RWPE2 (cell line): Measurements from ENCODE around the gene SIGLEC1.

Experiments used
- ATAC-seq: fragments of 200-7000 bp; cut with Tn5 transposase; 3 replicates; pipeline ENCODE4 v1.9.1; 2021; ENCODE audit warnings: low read depth
- DNase-seq: peaks from one replicate; pipeline ENCODE4 v3.0.0-alpha.2; 2020; ENCODE audit warnings: low spot score
- H3K27ac ChIP-seq: fragments of 450-650 bp; 2 replicates; pipeline ENCODE4 v1.5.1; 2017; ENCODE audit warnings: mild to moderate bottlenecking; ENCODE audit not compliant: poor library complexity, severe bottlenecking
- H3K27me3 ChIP-seq: fragments of 250-450 bp; sonication (Bioruptor Pico); 2 replicates; pipeline ENCODE4 v1.5.1; 2021; ENCODE audit warnings: mild to moderate bottlenecking, moderate library complexity; ENCODE audit not compliant: insufficient read depth, poor library complexity, severe bottlenecking
- H3K36me3 ChIP-seq: fragments of 250-450 bp; sonication (Bioruptor Pico); 2 replicates; pipeline ENCODE4 v1.5.1; 2020; ENCODE audit warnings: low read depth, mild to moderate bottlenecking, moderate library complexity
- H3K4me1 ChIP-seq: fragments of 250-450 bp; sonication (Bioruptor Pico); 2 replicates; pipeline ENCODE4 v1.5.1; 2021; ENCODE audit warnings: mild to moderate bottlenecking, moderate library complexity; ENCODE audit not compliant: insufficient read depth, poor library complexity, severe bottlenecking
- H3K4me3 ChIP-seq: fragments of 250-450 bp; sonication (Bioruptor Pico); 2 replicates; pipeline ENCODE4 v1.5.1; 2021; ENCODE audit warnings: mild to moderate bottlenecking, moderate library complexity; ENCODE audit not compliant: severe bottlenecking
- H3K9me3 ChIP-seq: fragments of 250-450 bp; sonication (Bioruptor Pico); 2 replicates; pipeline ENCODE4 v1.5.1; 2021; ENCODE audit warnings: mild to moderate bottlenecking, moderate library complexity; ENCODE audit not compliant: severe bottlenecking
- CTCF ChIP-seq: fragments of 450-650 bp; IDR thresholded peaks from one replicate; pipeline ENCODE4 v1.5.1; 2017; ENCODE audit warnings: mild to moderate bottlenecking, moderate library complexity; ENCODE audit not compliant: poor library complexity, severe bottlenecking

SIGLEC1 gene

GRCh38 chr20:3723284-3723683 lies 10.9 kb upstream of the SIGLEC1 start:
- H3K36me3 ChIP-seq, result no peaks in the 10 kb centered on the region
- no peaks in the 10 kb centered on the region for H3K27me3 ChIP-seq
- no peak for TF ChIP-seq CTCF
- peaks cover 8% of the 10 kb centered on the region for H3K4me1 ChIP-seq
- DNase-seq (no peak), ATAC-seq (no peak)
- no peak overlapping the region for H3K4me3 ChIP-seq
- H3K27ac ChIP-seq, result no peak overlapping the region
- no peaks in the 10 kb centered on the region for H3K9me3 ChIP-seq

GRCh38 chr20:3721912-3722311 lies 9.5 kb upstream of the SIGLEC1 start:
- no peak for ATAC-seq
- no peaks in the 10 kb centered on the region for H3K4me1 ChIP-seq
- DNase-seq, result no peak

GRCh38 chr20:3720626-3721025 lies 8.2 kb upstream of the SIGLEC1 start:
- Histone ChIP-seq H3K4me3 (no peak overlapping the region), H3K4me1 (no peaks in the 10 kb centered on the region), H3K9me3 (no peaks in the 10 kb centered on the region), H3K36me3 (no peaks in the 10 kb centered on the region), H3K27me3 (no peaks in the 10 kb centered on the region), H3K27ac (no peak overlapping the region)
- TF ChIP-seq CTCF, result no peak
- no peak for DNase-seq
- no peak for ATAC-seq

More at GRCh38 chr20:3721912-3722311, 9.5 kb upstream of the SIGLEC1 start:
- no peak for TF ChIP-seq CTCF
- H3K27ac ChIP-seq, result no peak overlapping the region
- no peaks in the 10 kb centered on the region for H3K36me3 ChIP-seq
- H3K9me3 ChIP-seq, result no peaks in the 10 kb centered on the region
- H3K4me3 ChIP-seq, result no peak overlapping the region
- no peaks in the 10 kb centered on the region for H3K27me3 ChIP-seq

GRCh38 chr20:3720068-3720467 lies 7.7 kb upstream of the SIGLEC1 start:
- no peak overlapping the region for H3K27ac ChIP-seq
- no peak for TF ChIP-seq CTCF
- H3K9me3 ChIP-seq, result no peaks in the 10 kb centered on the region
- H3K36me3 ChIP-seq, result no peaks in the 10 kb centered on the region
- no peak for ATAC-seq
- DNase-seq, result no peak
- H3K27me3 ChIP-seq, result no peaks in the 10 kb centered on the region
- H3K4me1 ChIP-seq, result no peaks in the 10 kb centered on the region
- H3K4me3 ChIP-seq, result no peak overlapping the region

- ATAC-seq, result no peak
- H3K27ac ChIP-seq, result no peak overlapping the region
- H3K4me3 ChIP-seq, result no peak overlapping the region
- TF ChIP-seq CTCF, result no peak
- no peaks in the 10 kb centered on the region for H3K4me1 ChIP-seq
- no peaks in the 10 kb centered on the region for H3K36me3 ChIP-seq
- DNase-seq, result no peak
- no peaks in the 10 kb centered on the region for H3K9me3 ChIP-seq
- H3K27me3 ChIP-seq, result no peaks in the 10 kb centered on the region
These were observed 6.6 kb upstream of the SIGLEC1 start for GRCh38 chr20:3719046-3719445.
